ENCODE results near the gene ANGPT4. TPM values are rescaled to one million over a fixed set of nuclear protein-coding genes. Genes with fewer than 3 reads are reported as not detected.

Gene ANGPT4
- total and polyA plus RNA-seq, 2 of the 8 experiments (the other 6 are each of a cell fraction or from before 2014, with no cell fraction given), result 0.07 to 0.33 TPM

DNA sequence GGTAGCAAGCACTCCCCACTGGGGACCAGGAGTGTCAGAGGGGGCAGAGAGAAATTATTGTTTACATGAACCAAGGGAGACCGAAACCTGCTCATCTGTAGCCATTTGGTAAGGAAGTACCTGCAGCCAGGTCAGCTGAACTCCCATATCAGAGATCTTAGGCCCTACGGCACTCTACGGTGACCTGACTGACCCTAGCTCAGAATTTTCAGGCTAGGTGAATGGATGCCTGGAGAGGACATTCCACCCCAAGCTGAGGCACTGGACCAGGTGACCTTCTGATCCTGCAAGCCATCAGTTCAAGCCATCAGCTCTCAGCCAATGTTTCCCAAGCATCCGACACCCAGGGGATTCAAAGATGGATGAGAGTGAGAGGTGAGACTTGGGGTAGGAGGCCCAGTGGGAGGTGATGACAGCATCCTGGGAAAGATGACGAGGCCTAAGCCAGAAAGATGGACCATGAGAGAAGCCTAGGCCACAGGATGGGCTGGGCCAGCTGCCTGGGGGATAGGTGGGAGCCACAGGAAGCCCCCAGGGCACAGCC, 2.8 kb downstream of the ANGPT4 start (continued):
- TF ChIP-seq, protein P1, sequence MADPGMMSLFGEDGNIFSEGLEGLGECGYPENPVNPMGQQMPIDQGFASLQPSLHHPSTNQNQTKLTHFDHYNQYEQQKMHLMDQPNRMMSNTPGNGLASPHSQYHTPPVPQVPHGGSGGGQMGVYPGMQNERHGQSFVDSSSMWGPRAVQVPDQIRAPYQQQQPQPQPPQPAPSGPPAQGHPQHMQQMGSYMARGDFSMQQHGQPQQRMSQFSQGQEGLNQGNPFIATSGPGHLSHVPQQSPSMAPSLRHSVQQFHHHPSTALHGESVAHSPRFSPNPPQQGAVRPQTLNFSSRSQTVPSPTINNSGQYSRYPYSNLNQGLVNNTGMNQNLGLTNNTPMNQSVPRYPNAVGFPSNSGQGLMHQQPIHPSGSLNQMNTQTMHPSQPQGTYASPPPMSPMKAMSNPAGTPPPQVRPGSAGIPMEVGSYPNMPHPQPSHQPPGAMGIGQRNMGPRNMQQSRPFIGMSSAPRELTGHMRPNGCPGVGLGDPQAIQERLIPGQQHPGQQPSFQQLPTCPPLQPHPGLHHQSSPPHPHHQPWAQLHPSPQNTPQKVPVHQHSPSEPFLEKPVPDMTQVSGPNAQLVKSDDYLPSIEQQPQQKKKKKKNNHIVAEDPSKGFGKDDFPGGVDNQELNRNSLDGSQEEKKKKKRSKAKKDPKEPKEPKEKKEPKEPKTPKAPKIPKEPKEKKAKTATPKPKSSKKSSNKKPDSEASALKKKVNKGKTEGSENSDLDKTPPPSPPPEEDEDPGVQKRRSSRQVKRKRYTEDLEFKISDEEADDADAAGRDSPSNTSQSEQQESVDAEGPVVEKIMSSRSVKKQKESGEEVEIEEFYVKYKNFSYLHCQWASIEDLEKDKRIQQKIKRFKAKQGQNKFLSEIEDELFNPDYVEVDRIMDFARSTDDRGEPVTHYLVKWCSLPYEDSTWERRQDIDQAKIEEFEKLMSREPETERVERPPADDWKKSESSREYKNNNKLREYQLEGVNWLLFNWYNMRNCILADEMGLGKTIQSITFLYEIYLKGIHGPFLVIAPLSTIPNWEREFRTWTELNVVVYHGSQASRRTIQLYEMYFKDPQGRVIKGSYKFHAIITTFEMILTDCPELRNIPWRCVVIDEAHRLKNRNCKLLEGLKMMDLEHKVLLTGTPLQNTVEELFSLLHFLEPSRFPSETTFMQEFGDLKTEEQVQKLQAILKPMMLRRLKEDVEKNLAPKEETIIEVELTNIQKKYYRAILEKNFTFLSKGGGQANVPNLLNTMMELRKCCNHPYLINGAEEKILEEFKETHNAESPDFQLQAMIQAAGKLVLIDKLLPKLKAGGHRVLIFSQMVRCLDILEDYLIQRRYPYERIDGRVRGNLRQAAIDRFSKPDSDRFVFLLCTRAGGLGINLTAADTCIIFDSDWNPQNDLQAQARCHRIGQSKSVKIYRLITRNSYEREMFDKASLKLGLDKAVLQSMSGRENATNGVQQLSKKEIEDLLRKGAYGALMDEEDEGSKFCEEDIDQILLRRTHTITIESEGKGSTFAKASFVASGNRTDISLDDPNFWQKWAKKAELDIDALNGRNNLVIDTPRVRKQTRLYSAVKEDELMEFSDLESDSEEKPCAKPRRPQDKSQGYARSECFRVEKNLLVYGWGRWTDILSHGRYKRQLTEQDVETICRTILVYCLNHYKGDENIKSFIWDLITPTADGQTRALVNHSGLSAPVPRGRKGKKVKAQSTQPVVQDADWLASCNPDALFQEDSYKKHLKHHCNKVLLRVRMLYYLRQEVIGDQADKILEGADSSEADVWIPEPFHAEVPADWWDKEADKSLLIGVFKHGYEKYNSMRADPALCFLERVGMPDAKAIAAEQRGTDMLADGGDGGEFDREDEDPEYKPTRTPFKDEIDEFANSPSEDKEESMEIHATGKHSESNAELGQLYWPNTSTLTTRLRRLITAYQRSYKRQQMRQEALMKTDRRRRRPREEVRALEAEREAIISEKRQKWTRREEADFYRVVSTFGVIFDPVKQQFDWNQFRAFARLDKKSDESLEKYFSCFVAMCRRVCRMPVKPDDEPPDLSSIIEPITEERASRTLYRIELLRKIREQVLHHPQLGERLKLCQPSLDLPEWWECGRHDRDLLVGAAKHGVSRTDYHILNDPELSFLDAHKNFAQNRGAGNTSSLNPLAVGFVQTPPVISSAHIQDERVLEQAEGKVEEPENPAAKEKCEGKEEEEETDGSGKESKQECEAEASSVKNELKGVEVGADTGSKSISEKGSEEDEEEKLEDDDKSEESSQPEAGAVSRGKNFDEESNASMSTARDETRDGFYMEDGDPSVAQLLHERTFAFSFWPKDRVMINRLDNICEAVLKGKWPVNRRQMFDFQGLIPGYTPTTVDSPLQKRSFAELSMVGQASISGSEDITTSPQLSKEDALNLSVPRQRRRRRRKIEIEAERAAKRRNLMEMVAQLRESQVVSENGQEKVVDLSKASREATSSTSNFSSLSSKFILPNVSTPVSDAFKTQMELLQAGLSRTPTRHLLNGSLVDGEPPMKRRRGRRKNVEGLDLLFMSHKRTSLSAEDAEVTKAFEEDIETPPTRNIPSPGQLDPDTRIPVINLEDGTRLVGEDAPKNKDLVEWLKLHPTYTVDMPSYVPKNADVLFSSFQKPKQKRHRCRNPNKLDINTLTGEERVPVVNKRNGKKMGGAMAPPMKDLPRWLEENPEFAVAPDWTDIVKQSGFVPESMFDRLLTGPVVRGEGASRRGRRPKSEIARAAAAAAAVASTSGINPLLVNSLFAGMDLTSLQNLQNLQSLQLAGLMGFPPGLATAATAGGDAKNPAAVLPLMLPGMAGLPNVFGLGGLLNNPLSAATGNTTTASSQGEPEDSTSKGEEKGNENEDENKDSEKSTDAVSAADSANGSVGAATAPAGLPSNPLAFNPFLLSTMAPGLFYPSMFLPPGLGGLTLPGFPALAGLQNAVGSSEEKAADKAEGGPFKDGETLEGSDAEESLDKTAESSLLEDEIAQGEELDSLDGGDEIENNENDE (IDR thresholded peaks at IDR 0.05; ENCODE audit: insufficient replicate concordance, low read length), result no peak
- TF ChIP-seq, protein P2, sequence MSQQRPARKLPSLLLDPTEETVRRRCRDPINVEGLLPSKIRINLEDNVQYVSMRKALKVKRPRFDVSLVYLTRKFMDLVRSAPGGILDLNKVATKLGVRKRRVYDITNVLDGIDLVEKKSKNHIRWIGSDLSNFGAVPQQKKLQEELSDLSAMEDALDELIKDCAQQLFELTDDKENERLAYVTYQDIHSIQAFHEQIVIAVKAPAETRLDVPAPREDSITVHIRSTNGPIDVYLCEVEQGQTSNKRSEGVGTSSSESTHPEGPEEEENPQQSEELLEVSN (IDR thresholded peaks at IDR 0.05), result no peak
- no peak for TF ChIP-seq POLR2AphosphoS5 (IDR thresholded peaks at IDR 0.05; ENCODE audit: low read depth, low read length)
